GM23248 (cell line): Measurements from ENCODE around the gene SFMBT2.
"Not testable (repeated sequence)": the region's sequence is repeated elsewhere in the genome, so short reads cannot be mapped to it uniquely, and the experiment has no call there.

Experiments used
- EZH2 ChIP-seq: fragments of 200-600 bp; sonication (generic); IDR thresholded peaks from 2 replicates; pipeline ENCODE4 v1.6.1; 2018; ENCODE audit warnings: antibody characterized with exemption, mild to moderate bottlenecking; ENCODE audit not compliant: insufficient read depth, poor library complexity, severe bottlenecking
- EZH2phosphoT487 ChIP-seq: fragments of 200-600 bp; sonication (generic); IDR thresholded peaks from 2 replicates; pipeline ENCODE4 v1.6.1; 2018; ENCODE audit warnings: antibody characterized with exemption, moderate library complexity, mild to moderate bottlenecking, low read depth; ENCODE audit not compliant: insufficient read depth

DNA sequence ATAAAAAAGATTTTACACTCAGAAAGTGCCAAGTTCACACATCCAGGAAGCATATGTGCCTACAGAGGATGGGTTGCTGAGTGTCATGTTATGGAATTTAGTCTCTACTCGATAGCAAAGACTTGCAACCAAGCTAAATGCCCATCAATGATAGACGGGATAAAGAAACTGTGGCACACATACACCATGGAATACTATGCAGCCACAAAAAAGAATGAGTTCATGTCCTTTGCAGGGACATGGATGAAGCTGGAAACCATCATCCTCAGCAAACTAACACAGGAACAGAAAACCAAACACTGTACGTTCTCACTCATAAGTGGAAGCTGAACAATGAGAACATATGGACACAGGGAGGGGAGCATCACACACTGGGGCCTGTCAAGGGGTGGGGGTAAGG, 198.1 kb downstream of the SFMBT2 start:
- TF ChIP-seq EZH2, EZH2phosphoT487: not testable (repeated sequence)
